Placental pericyte (primary cell): Measurements from ENCODE around the gene CELA2B. TPM values are rescaled to one million over a fixed set of nuclear protein-coding genes. Genes with fewer than 3 reads are reported as not detected.

ENCODE experiments used
- total RNA-seq: library from RNA; depleted of rRNA; stranded (reverse); fragments of >200 nt; gene quantifications from 2 replicates; pipeline ENCODE4 v1.2.3, GENCODE V29; 2012

CELA2B gene
- total RNA-seq = not detected in 2 replicates

GRCh38 chr1:15475752-15476314, at the start of gene CELA2B:
Gene CELA2B (plus strand): TSS chr1:15476104. CDS start chr1:15476126, 22 bp downstream.

GRCh38 chr1:15456313-15456954, 19.5 kb upstream of the CELA2B start, which contains the start of gene CELA2A:
Gene CELA2A (plus strand): TSS chr1:15456732. CDS start chr1:15456754, 22 bp downstream.

GRCh38 chr1:15524021-15524282, 48.0 kb downstream of the CELA2B start, which contains the start of gene CASP9:
Gene CASP9 (minus strand): TSS chr1:15524215. CDS start chr1:15524200, 15 bp downstream.

GRCh38 chr1:15526490-15527339, 50.8 kb downstream of the CELA2B start, which contains the start of gene DNAJC16:
Gene DNAJC16 (plus strand): TSS chr1:15526848. CDS start chr1:15529106, 2,258 bp downstream.

Other genes with a start within 250 kb of the CELA2B start
- 0.44 TPM in 1 of 2 replicates, not detected in the other for gene FHAD1, start 228.9 kb upstream of the CELA2B start, total RNA-seq
- gene EFHD2, start 66.2 kb upstream of the CELA2B start, total RNA-seq = 27.8 and 135 TPM in 2 replicates
- not detected in 2 replicates for gene CTRC, start 37.7 kb upstream of the CELA2B start, total RNA-seq
- 0.44 TPM in 1 of 2 replicates, not detected in the other for gene CELA2A, start 19.4 kb upstream of the CELA2B start, total RNA-seq
- gene CASP9, start 48.1 kb downstream of the CELA2B start, total RNA-seq = 8.0 and 9.8 TPM in 2 replicates
- 20.0 and 23.4 TPM in 2 replicates for gene DNAJC16, start 50.7 kb downstream of the CELA2B start, total RNA-seq
- gene AGMAT, start 108.9 kb downstream of the CELA2B start, total RNA-seq = 0.44 and 2.3 TPM in 2 replicates
- 19.0 and 25.5 TPM in 2 replicates for gene DDI2, start 141.4 kb downstream of the CELA2B start, total RNA-seq
- 62.7 and 95.0 TPM in 2 replicates for gene PLEKHM2, start 208.2 kb downstream of the CELA2B start, total RNA-seq